HG02870 (cell line): ENCODE data around the gene HDGF.

Source experiments
- ATAC-seq: cut with Tn5 transposase; IDR thresholded peaks from one replicate; pipeline ENCODE4 v1.9.1; 2021; ENCODE audit warnings: mild to moderate bottlenecking, moderate library complexity; ENCODE audit not compliant: unreplicated experiment

The HDGF gene

DNA sequence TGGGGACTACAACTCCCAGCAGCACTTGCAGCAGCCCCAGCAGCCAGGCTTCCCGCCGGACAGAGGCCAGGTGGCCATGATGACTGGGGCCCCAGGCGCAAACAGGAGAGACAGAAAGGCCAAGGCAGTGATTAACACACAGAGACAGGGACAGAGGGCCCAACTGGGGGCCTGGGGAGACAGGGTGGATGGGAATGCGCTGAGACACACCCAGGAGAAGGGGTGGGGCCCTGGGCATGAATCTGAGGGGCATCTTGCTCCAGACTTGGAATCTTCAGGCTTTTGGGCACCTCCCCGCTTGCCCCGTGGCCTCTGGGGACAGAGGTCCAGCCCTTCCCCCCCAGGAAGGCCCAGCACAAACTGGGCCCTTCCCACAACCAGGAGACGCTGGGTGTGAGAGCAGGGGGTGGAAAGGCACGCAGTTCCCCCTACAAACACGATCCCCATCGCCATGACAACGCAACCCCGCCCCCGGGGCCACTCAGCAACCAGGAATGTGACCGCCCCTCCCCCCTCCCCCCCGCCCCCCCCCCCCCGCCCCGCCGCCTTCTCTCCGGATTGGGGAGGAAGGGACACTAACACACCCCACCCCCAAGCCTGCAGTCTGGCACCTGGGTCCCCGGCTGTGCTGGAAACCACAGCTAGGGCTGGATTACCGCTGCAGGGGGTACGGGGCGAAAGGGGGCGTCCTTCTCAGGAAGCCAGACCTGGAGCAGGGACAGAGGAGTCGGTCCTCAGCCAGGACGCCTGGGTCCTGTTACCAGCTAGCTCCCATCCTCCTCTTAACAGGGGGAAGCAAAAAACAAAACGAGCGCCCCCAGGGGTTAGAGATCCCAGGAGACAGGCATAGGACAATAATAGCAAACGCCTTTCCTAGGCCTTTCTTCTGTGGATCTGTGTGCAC is 4.5 kb downstream of the HDGF start:
- ATAC-seq = no peak

DNA sequence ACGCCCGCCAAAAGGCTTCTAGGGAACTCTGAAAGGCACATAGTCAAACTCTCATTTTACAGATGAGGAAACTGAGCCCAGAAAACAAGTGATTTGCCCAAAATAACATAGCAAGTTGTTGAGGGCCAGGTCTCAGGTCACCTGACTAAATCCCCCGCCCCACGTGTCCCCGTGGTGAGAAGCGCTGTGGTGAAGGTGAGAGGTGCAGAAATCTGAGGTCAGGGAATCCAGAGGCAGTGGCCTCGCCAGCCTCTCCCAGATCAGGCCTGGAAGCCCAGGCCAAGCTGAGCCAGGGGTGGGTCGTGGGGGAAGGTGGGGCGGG is 5.1 kb downstream of the HDGF start:
- no peak for ATAC-seq

DNA sequence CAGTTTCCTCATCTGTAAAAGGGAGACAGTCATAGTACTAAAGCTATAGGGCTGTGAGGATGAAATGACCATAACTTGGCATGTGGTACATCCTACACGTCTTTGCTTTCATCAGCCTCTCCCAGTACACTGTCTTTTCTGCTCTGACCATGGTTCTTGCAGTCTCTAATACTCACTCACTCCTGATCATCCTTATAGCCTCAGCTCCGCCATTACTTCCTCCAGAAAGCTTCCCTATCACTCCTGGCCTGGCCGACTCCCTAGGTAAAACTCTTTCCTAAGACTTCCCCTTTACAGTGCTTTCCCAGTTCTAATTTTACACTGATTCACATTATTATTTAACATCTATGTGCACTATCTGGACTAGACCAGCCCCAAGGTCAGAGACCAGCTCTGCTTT is 5.6 kb downstream of the HDGF start:
- no peak for ATAC-seq

DNA sequence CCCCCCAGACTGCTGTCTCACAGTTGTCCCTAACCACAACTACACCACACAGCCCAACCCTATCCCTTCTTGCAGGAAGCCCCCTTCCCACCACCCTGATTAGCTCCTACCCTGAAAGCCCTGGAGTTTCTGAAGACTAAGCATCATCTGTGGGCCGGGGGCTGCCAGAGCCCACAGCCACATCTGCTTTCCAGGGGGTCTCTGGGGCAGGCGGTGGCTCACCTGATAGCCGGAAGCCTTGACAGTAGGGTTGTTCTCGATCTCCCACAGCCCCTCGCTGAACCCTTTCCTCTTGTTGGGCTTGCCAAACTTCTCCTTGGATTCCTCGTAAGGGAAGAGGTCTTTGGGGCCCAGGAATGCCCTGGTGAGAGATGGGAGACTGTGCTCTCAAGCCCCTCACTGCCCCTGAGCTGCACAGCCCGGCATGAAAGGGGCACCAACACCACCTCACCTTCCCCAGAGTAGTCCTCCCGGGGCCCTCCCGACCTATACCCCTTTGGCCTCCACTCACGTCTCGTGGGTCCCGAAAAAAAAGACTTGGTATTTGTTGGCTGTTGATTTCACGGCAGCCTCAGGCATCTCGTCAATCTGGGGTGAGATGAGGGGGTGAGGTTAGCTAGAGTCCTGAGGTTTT is 6.6 kb downstream of the HDGF start:
- no peak for ATAC-seq

DNA sequence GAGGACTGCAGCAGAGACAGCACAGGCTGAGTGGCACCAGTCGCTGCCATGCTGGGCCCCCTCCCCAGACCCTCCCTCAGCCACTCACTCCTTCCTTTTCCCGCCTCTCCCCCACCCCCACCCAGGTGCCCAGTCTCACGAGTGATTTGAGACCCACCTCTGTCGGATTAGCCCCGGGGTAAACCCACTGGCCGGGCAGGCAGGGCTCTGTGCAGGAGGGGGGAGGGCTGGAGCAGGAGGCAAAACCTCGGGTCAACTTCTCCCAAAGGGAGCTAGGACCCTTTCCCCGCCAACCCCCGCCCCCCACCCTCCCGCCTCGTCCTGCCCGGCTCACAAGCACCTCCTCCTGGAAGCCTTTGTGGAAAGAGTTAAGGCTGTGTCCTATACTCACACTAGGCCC is 7.1 kb downstream of the HDGF start:
- no peak for ATAC-seq

DNA sequence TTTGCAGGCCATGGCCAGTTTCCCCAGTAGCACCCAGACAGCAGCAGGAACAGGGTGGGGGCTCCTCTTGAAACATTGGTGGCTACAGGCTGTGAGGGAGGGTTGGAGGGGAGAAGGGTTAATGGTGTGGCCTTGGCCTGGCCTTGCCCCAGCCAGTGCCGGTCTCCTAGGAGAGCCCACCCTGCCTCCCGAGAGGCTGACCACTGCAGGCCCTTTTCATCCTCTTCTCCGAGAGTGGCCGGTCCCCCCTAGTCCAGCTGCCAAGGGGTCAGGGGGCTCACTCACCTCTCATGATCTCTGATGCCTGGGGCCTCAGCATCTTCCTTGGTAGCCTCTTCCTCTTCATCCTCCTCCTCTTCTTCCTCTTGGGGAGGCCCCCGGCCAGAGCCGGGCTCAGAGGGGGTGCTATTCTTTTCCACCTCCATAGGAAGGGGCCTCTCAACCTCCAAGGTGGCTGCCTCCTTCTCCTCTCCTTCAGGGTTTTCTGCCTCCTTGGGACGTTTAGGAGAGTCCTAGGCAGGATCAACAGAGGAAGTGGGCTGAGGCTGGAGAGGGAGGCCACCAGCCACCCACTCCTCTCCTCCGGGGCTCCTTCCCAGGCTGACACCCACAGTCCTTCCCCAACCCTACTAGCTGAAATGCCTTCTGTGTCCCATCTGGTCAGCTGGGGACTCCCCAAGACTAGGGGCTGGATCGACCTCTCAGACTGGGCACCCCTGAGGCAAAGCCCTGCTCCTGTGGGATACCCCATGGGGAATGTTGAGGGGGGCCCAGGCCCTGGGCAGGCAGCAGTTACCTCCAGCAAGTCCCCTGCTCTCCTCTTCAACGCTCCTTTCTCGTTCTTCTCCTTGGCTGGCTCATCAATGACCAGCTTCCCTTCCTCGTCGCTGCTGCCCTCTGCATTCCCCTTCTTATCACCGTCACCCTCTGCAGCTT is 7.8 kb downstream of the HDGF start:
- ATAC-seq = no peak

DNA sequence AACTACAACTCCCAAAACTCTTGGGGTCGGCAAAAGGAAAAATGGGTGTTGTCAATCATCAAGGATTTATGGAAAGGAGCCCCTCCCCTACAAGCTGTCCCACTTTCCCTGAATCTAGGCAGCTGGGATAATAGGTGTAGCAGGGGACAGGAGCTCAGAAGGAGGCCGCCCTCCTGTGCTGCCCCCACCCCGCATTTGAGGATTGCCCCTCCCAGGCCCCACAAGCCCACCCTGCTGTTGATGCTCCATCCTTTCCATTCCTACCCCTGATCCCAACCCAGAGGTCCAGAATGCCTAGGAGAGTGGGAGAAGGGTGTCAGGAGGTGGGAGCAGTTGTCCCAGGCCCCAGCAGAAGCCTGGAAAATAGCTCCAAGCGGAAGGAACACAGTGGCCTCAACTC is 8.7 kb downstream of the HDGF start:
- ATAC-seq = no peak

DNA sequence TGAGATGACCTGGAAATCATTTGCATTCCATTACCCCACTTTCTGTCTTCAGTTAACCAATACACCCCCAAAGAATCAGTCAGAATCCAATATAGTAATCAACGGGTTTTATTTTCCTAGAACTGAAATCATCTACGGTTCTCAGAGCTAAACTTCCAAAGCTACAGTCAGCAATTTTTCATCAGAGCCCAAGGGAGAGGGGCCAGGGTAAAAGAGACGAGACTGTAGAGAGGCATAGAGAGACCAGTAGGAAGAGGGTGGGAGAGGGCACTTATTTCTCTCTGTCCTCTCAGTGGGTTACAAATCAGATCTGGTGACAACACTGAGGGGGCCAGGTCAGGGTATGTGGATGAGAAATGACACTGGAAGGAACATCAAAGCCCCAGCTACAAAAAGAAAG is 9.5 kb downstream of the HDGF start:
- no peak for ATAC-seq

DNA sequence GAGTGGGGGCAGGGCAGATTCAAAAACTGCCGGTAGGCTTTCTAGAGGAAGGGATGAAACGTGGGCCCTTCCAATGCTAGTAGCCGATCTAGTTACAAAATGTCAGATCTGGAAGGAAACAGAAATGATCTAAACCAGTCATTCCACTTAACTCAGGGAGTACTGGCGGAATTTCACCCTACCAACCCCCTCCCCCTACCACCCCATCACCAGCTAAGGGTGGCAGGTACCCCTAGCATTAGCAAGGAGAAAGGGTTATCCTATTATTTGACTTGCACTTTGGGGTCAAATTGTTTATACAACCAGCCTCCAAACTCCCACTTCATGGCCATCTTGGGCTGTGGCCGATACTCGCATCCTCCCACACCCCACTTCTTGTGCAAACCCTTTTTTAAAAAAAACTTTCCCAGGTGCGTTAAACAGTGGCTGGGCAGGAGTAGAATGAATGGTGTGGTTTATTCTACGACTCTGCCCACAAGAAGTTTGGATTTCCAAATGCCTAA is 9.9 kb downstream of the HDGF start:
- peak; percentile 1 for ATAC-seq

DNA sequence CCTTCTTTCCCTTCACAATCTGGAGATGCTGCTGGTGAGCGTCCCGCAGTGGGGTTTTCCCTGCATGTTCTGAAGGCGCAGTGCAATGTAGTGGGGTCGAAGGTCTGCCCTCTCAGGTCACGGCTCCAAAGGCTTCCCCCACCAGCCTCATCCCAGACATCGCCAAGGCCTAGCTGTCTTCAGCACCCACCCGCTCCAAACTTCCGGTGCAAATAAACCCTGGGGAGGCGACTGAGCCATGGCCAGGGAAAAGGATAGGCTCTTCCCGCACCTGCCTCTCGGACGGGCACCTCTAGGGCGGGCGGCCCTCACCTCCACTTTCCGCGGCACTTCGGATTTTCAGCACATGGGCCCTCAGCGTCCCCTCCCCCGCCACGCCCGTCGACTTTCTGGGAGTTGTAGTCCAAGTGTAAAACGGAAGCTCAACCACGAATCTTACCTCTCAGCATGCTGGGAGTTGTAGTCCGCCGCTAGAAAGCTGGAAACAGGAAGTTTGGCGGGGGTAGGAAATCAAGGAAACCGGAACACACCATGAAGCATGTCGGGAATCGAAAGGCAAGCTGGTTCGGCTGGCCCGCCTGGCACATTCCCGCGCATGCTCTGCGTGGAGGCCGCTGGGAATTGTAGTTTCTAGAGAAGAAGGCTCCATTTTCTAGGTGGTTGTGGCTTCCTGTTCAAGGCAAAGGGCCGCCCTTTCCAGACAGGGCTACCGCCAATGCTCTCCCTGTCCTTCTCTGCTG is 10.6 kb downstream of the HDGF start, which contains the start of gene MRPL24:
Gene MRPL24 (minus strand): TSS at position 348 of the 740 bp plus-strand sequence. CDS start 2,384 bp downstream, outside the sequence.
- peak; percentile 82 for ATAC-seq

DNA sequence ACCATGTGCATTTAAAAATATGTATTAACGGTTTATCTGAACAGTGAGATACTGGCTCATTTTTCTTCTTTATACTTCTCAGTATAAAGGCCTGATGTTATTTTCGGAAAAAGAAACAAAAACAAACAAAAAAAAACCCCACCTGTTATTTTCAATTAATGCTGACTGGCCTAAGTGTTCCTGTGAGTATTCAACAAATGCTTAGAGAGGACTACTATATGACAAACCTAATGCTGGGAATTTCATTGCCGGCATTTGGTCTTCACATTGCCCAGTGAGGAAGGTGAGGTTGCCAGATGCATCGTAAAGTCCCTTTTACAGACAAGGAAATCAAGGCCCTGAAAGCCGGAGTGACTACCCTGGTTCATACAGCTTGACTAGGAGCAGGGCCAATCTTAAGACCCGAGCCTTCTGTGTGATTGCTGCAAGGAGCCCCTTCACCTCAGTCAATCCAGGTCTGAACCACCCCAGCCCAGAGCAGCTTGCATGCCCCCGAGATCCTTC is 11.2 kb downstream of the HDGF start:
- ATAC-seq = no peak

DNA sequence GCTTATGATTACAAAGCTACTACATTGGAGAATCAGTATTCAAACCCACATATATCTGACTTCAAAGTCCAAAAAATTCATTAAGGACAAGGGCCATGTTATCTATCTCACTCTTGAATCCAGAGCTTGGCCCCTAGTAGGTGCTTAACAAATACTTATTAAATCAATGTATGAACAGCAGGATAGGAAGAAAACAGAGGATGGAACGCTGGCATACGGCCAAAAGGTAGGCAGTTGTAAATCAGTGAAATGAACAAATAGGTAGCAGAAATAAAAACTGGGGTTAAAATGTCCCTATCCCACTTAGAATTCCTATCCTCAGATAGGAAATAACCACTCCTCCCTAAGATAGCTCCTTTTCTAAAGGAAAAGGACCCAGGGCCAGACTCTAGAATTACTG is 12.6 kb downstream of the HDGF start:
- no peak for ATAC-seq

DNA sequence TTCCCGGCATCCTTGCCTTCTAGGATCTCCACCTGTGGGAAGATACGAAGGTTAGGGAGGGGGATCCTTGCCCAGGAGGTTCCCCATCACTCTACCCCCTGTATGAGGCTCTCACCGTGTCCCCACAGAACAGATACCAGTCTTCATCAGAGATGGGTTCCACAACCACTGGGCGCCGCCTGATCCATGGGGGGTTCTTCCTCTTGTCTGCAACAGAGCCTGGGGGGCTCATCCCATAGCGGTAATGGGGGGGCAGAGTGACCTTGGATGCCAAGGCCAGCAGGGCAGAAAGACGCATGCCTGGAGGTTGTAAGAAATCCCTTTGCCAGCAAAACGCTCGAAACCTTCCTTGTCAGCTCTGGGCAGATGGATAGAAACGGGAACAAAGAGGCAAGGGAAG is 13.1 kb downstream of the HDGF start:
- no peak for ATAC-seq

DNA sequence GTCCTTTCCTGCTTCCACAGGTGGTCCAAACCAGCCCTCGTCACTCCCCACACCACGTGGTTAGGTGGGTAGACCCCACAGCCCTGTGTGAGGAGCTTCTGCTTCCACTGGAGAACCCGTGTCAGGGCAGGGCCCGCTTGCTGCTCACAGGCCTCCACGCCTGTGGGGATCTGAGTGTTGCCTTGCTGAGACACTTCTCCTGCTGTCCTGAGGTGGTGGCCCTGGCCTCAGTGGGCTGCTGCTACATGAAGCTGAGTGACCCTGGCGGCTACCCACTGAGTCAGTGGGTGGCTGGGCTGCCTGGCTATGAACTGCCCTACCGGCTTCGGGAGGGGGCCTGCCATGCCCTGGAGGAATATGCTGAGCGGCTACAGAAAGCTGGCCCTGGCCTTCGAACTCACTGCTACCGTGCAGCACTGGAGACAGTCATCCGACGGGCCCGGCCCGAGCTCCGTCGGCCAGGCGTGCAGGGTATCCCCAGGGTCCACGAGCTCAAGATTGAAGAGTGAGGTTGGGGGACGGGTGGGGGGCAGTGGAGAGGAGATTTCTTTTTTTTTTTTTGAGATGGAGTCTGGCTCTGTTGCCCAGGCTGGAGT is 17.4 kb downstream of the HDGF start:
- no peak for ATAC-seq

DNA sequence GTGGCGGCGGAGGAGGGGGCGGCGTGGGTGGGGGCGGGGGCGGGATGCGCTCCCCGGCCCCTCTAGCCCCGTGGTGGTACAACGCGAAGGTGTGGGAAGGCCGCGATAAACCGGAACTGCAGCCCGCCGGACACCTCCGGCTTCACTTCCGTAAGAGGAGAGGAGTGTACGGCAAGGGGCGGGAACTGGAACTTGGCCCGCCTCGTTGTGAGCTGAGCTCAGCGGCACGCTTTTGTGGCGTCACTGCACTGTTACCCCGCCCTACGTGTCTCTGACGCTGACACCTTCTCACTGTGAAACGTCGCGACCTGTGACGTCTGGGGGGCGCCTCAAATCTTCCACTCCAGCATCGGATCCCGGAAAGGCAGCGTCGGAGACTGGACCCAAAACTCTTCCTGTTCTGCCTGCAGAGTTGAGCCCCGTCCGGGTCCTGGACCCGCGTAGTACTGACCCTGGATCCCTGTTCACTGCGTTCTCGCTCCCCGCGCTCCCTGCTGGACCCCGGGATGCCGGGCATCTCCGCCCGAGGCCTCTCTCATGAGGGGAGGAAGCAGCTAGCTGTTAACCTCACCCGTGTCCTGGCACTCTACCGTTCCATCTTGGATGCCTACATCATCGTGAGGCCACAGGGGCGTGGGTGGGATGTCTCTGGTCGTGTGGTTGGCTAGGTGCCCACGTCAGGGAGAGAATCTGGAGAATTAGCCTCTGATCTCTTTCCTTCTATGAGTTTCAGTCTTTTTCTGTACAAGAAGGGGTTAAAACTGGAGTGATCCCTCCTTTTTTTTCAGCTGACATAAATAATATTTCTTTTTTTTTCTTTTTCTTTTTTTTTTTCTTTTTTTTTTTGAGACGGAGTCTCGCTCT is 22.6 kb downstream of the HDGF start, which contains the start of gene ISG20L2:
Gene ISG20L2 (minus strand): TSS at position 168 of the 864 bp plus-strand sequence. CDS start 1,114 bp downstream, outside the sequence.
- peak; percentile 88 for ATAC-seq

DNA sequence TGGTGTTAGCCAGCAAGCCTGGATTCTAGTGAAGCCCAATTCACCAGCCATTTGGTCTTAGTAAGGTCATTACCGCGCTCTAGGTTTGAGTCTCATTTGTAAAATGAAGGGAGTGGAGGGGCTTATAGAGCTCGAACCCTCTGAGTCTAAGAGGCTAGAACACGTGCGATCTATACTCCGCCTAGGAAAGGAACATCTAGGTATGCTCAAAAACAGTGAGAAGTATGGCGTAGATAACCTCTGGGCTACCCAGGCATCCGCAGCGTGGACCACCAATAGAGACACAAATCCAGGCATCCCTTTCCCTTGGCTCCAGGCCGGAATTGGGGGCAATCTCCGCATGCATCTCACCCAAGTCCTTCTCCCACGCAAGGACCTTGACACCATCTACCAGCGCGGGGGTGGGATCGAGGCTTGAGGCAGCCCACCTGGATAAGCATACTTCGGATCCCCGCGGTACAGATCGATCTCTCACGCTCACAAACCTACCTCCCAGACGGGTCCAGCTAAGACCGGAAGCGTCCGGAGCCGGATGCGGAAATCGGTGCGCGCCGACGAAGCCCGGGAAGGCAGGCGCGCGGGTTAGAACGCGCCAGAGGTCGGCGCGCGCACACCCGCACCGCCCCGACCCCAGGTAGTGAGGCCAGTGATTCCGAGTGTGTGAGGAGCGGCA is 23.4 kb downstream of the HDGF start, which contains the start of gene METTL25B:
Gene METTL25B (plus strand): TSS at position 544 of the 673 bp plus-strand sequence. CDS start 636 bp downstream, outside the sequence.
- peak; percentile 41 for ATAC-seq

DNA sequence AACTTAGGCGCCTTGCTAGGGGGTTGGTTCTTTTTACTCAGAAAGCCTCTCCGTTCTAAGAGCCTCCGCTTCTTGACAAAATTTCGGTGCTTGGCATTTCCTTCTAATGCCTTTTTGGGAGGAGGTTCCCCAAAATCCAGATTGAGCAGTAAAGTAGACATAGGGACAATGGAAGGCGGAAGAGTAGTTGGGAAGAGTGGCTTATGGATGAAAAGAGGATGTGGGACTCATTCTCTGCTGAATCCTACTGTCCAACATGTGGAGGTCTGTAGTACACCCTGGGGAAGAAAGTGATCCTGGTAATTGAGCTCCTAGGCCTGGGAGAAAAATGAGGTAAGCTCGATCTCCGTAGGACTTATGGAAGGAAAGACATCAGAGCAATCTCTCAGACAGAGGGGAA is 24.0 kb downstream of the HDGF start:
- ATAC-seq = no peak
